Left ventricle myocardium inferior (tissue), 1 donor: ENCODE results near the gene ARHGDIA. TPM values are rescaled to one million over a fixed set of nuclear protein-coding genes. Genes with fewer than 3 reads are reported as not detected.
A peak's percentile ranks its signal among the peaks of the same experiment; 100 is the strongest.

Experiments
- DNase-seq: peaks from one replicate; pipeline ENCODE4 v3.0.0-alpha.2; 2020
- H3K27ac ChIP-seq: fragments of 200-600 bp; replicated peaks from 2 replicates; pipeline ENCODE4 v1.8.0; 2021
- H3K27me3 ChIP-seq: fragments of 200-600 bp; 2 replicates; pipeline ENCODE4 v1.8.0; 2021; ENCODE audit warnings: low read depth
- H3K36me3 ChIP-seq: fragments of 200-600 bp; 2 replicates; pipeline ENCODE4 v1.8.0; 2021
- H3K4me1 ChIP-seq: fragments of 200-600 bp; 2 replicates; pipeline ENCODE4 v1.8.0; 2021
- H3K4me3 ChIP-seq: fragments of 200-600 bp; 2 replicates; pipeline ENCODE4 v1.8.0; 2021; ENCODE audit warnings: mild to moderate bottlenecking, moderate library complexity
- H3K9me3 ChIP-seq: fragments of 200-600 bp; replicated peaks from 2 replicates; pipeline ENCODE4 v1.8.0; 2021
- CTCF ChIP-seq: fragments of 200-600 bp; IDR thresholded peaks from 2 replicates; pipeline ENCODE4 v1.8.0; 2021; ENCODE audit warnings: antibody characterized with exemption, mild to moderate bottlenecking, borderline replicate concordance
- intact Hi-C: fragments of 100-400 bp; cut with micrococcal nuclease; formaldehyde crosslinking; loops from one replicate; pipeline ENCODE4 v1.11.0; 2022
- total RNA-seq: library from RNA; stranded (reverse); fragmentation: NEBNext Ultra II Directional; extraction: Animal tissue kit (Norgen Biotek cat#: 25700); gene quantifications from one replicate; pipeline ENCODE4 v1.2.1, GENCODE V29; 2021
- donor health status: DM: no; HTN: yes; CAD: no; lungs with severe emphysema.

The ARHGDIA gene
- total RNA-seq, 1 donor from 2014 or later: 95.1 TPM

DNA sequence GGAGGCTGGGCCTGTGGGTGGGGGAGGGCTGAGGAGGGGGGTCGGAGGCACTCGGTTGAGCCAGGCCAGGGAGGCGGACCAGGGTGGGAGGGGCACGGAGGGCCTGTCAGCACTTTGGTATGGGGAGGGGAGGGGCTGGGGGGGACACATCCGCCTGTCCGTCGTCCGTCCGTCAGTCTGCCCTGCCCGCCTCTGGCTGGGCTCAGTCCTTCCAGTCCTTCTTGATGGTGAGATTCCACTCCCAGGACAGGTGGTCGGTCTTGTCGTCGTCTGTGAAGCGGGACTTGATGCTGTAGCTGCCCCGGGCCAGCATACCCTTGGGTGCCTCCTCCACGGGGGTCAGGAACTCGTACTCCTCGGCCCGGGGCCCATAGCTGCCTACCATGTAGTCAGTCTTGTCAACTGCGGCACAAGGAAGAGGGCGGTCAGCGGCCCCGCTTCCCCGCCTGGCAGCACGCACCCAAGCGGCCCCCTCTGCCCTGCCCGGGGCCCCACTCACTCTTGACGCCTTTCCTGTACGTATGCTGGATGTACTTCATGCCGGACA, 2.4 kb downstream of the ARHGDIA start:
- Histone ChIP-seq H3K4me3 (peak overlapping the region; percentile 85), H3K4me1 (peaks cover 77% of the 10 kb centered on the region), H3K9me3 (no peaks in the 10 kb centered on the region), H3K27me3 (no peaks in the 10 kb centered on the region), H3K27ac (peak overlapping the region; percentile 99), H3K36me3 (peaks cover 31% of the 10 kb centered on the region)
- intact Hi-C loops: no loop called here
- TF ChIP-seq CTCF: no peak
- no peak for DNase-seq

DNA sequence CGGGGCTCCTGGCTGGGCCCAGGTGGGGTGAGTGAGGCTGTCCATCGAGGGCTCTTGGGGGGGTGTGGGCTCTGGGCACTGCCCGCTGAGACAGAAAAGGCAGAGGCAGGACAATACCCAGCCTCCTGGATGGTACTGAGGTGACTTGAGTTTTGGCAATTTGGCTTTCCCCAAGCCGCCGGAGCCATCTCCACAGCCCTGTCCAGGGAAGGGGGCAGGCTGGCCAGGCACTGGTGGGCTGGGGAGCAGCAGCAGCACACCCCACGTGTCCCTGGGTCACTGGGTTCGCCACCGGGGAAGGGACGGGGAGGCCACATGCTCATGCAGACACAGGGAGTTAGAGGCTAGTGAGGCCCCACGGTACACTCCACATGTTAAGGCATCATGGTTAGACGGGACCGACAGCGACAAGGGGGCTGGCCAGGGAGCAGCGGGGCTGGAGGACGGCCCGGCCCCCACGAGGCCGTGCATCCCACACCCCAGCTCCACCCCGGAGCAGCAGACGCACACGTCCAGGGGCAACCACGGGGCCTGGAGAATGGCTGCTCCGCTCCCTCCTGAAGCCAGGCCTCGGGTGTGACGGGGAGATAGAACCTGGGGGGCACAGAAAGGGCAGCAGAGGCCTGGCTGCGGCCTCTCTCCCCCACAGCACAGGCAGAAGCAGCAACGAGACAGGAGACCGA, 3.0 kb downstream of the ARHGDIA start:
- intact Hi-C loops: no loop called here
- peaks cover 81% of the 10 kb centered on the region for H3K4me1 ChIP-seq
- no peaks in the 10 kb centered on the region for H3K27me3 ChIP-seq
- H3K4me3 ChIP-seq: no peak overlapping the region
- DNase-seq: no peak
- H3K36me3 ChIP-seq: peaks cover 31% of the 10 kb centered on the region
- no peaks in the 10 kb centered on the region for H3K9me3 ChIP-seq
- H3K27ac ChIP-seq: peak overlapping the region; percentile 99
- TF ChIP-seq CTCF: no peak

DNA sequence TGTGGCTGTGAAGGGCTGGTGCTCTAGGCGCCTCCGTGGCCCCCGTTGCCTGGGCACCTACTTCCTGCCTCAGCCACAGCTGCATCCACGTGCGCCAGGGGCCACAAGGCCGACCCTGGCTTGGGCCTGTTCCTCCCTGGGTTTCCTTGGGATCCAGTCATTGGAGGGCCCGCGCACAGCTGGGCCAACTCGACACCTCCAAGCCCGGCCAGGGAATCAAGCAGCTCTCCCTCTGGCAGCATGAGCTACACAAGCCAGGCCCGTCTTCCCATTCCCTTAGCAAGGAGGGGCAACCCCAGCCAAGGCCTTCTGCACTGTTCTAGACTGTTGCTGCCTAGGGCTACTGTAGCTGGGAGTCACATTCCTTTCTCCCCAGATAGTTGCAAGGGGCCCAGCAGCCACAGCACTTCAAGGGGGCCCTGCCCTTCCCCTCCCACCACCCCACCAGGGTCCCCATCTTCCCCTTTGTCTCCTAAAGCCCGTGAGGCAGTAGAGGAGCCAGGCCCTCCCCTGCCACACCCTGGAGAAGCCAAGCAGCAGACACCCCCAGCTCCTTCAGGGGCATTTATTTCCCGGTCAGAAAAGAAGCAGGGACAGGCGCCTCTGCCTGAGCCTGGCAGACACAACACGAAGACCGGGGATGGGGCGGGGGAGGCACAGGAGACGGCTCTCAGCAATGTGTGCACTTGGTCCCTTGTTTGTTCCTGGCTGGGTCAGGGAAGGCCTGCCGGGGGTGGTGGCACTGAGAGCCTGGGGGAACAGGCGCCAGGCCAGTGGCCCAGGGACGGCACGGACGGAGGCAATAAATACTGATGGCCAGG, 3.8 kb downstream of the ARHGDIA start:
- H3K27me3 ChIP-seq: no peaks in the 10 kb centered on the region
- H3K36me3 ChIP-seq: peaks cover 31% of the 10 kb centered on the region
- H3K9me3 ChIP-seq: no peaks in the 10 kb centered on the region
- no peak overlapping the region for H3K4me3 ChIP-seq
- intact Hi-C loops: no loop called here
- H3K4me1 ChIP-seq: peaks cover 81% of the 10 kb centered on the region
- H3K27ac ChIP-seq: peak overlapping the region; percentile 99
- DNase-seq: no peak
- no peak for TF ChIP-seq CTCF

DNA sequence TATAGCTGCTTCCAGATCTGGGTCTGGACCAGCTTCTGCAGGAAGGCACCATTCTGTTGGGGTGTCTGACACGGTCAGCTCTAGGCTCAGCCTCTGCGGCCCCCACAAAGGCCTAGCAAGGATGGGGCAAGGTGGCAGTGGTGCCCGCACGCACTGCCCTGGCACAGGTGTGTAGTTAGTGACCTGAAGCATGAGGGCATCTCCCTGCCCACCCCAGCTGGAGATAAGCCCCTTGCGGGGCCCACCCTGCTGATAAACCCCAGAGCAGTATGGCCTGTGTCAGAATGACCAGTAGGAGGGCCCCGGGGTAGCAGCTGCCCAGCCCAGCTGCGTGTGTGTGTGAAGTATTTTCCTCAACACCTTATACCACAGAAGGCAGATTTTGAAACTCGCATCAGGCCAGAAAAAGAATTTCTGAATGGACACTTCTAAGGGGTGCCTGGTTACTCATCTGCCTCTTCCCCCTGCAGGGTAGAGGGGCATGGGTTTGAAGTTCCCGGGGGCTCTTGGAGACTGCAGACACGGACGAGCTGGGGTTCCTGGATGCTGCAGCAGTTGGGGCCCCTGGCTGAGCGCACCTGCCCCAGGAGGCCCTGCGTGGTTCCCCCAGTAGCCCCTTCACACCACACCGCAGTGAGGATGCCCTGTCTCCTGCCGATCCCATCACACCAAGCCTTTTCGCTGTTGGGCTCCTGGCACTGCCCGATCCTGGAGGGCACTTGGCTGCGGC, 4.5 kb downstream of the ARHGDIA start:
- peak overlapping the region; percentile 99 for H3K27ac ChIP-seq
- H3K36me3 ChIP-seq: peaks cover 31% of the 10 kb centered on the region
- intact Hi-C loops: no loop called here

More for the DNA sequence above, 4.5 kb downstream of the ARHGDIA start:
- H3K4me1 ChIP-seq: peaks cover 81% of the 10 kb centered on the region
- no peak overlapping the region for H3K4me3 ChIP-seq
- TF ChIP-seq CTCF: no peak
- no peaks in the 10 kb centered on the region for H3K27me3 ChIP-seq
- no peak for DNase-seq
- no peaks in the 10 kb centered on the region for H3K9me3 ChIP-seq
